ENCODE results near the gene SIL1.

DNA sequence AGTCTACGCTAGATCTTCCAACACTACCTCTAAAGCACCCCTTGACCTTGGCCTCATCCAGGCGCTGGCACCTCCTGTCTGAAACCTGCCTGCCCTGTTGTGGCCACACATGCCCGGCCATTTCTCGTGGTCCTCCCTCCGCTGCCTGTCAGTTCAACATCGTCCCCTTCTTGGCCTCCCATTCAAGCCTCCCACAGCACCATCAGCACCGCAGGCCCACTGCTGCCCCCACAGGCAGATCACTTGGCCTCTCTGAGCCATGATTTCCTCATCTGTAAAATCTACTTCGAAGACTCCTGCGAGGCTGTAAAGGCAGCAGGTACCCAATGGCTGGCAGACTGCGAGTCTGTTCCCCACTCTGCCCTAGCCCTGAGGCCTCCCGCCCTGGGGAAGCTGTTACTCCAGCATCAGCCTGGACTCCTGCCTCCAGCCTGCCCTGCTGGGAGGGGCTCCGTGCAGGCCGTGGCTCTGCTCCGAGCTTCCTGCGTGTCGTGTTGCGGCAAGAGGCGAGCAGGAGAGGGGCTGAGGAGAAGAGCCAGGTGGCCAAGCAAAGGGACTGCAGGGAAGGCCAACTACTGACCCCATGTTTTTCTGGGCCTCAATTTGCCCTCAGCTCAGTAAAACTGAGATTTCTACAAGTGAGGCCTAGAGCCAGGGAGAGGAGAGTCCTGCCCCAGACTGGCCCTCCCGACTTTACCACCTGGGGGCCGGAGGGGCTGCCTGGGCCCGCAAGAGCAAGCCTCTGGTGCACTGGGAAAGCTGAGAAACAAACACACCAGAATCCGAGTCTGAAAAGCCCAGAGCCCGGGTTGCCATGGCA, 252.5 kb downstream of the SIL1 start:
- TF ChIP-seq, protein P1, sequence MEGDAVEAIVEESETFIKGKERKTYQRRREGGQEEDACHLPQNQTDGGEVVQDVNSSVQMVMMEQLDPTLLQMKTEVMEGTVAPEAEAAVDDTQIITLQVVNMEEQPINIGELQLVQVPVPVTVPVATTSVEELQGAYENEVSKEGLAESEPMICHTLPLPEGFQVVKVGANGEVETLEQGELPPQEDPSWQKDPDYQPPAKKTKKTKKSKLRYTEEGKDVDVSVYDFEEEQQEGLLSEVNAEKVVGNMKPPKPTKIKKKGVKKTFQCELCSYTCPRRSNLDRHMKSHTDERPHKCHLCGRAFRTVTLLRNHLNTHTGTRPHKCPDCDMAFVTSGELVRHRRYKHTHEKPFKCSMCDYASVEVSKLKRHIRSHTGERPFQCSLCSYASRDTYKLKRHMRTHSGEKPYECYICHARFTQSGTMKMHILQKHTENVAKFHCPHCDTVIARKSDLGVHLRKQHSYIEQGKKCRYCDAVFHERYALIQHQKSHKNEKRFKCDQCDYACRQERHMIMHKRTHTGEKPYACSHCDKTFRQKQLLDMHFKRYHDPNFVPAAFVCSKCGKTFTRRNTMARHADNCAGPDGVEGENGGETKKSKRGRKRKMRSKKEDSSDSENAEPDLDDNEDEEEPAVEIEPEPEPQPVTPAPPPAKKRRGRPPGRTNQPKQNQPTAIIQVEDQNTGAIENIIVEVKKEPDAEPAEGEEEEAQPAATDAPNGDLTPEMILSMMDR (IDR thresholded peaks at IDR 0.05), result no peak
- no peak for TF ChIP-seq POLR2A (IDR thresholded peaks at IDR 0.05)

Measured in vagina (tissue), 2 donors.